GM12878 (cell line): ENCODE measurements around the gene TBXAS1. TPM values are rescaled to one million over a fixed set of nuclear protein-coding genes. Genes with fewer than 3 reads are reported as not detected.
A peak's percentile ranks its signal among the peaks of the same experiment; 100 is the strongest.

ENCODE experiments used
- ATAC-seq: fragments of 200-7000 bp; cut with Tn5 transposase; 3 replicates; pipeline ENCODE4 v1.9.1; 2020; ENCODE audit warnings: mild to moderate bottlenecking, moderate library complexity
- BruUV-seq: library from RNA; stranded (reverse); fragments of 400-500 nt; replicated peaks from 2 replicates; lab custom pipeline; 2021; lab: Mats Ljungman, UMichigan
- CTCF ChIA-PET: fragments of 300-600 bp; sonication (Branson Sonifier 250); formaldehyde crosslinking; extraction: SDS; loops from one replicate; lab custom pipeline; 2021; ENCODE audit warnings: inconsistent platforms; lab: Yijun Ruan, JAX
- POLR2A ChIA-PET: fragments of 350-600 bp; formaldehyde crosslinking; extraction: SDS; loops from one replicate; lab custom pipeline; 2021; ENCODE audit warnings: inconsistent platforms; lab: Charles Lee
- RAD21 ChIA-PET: fragments of 300-600 bp; sonication (Branson Sonifier 250); formaldehyde crosslinking; loops from one replicate; lab custom pipeline; 2023; ENCODE audit warnings: antibody characterized with exemption; ENCODE audit not compliant: unreplicated experiment; lab: Charles Lee
- SMC1A ChIA-PET: fragments of 300-600 bp; sonication (Branson Sonifier 250); formaldehyde crosslinking; loops from one replicate; lab custom pipeline; 2023; ENCODE audit not compliant: unreplicated experiment, uncharacterized antibody; lab: Charles Lee
- DNase-seq: peaks from one replicate; pipeline ENCODE4 v3.0.0-alpha.2; 2011; ENCODE audit warnings: low read depth, low spot score
- FAIRE-seq: peaks from 3 replicates; lab custom pipeline; 2011; peaks lifted over from hg19 to GRCh38; lab: Jason Lieb, UNC
- H2AFZ ChIP-seq: 2 replicates; pipeline ENCODE4 v1.6.0; 2011; ENCODE audit warnings: low read depth, low read length, control low read depth; ENCODE audit not compliant: control insufficient read depth
- H3K27ac ChIP-seq: 2 replicates; pipeline ENCODE4 v1.5.1; 2011; ENCODE audit warnings: control low read depth; ENCODE audit not compliant: control insufficient read depth, insufficient read depth
- H3K27me3 ChIP-seq, 2 experiments: replicated peaks in 1 of 2; 2 replicates each; pipeline versions ENCODE4 v1.6.0 to v1.6.1; 2011; ENCODE audit warnings: low read length in 1 of 2; ENCODE audit not compliant: control insufficient read depth in 2 of 2, insufficient read depth in 2 of 2
- H3K36me3 ChIP-seq, 2 experiments: 2 replicates each; pipeline ENCODE4 v1.5.1; 2011; ENCODE audit warnings: low read length in 1 of 2; ENCODE audit not compliant: control insufficient read depth in 2 of 2, insufficient read depth in 2 of 2
- H3K4me1 ChIP-seq: 2 replicates; pipeline ENCODE4 v1.6.1; 2011; ENCODE audit warnings: mild to moderate bottlenecking, low read length, moderate library complexity, mixed read lengths; ENCODE audit not compliant: control insufficient read depth, insufficient read depth
- H3K4me2 ChIP-seq: 2 replicates; pipeline ENCODE4 v1.6.0; 2011; ENCODE audit warnings: control low read depth; ENCODE audit not compliant: control insufficient read depth, insufficient read depth
- H3K4me3 ChIP-seq: fragments of 200-600 bp; sonication (generic); 2 replicates; pipeline ENCODE4 v1.5.1; 2016
- H3K79me2 ChIP-seq: 2 replicates; pipeline ENCODE4 v1.6.0; 2011; ENCODE audit warnings: low read length; ENCODE audit not compliant: control insufficient read depth, insufficient read depth
- H3K9ac ChIP-seq: 2 replicates; pipeline ENCODE4 v1.8.0; 2011; ENCODE audit warnings: low read length, control low read depth, mixed read lengths; ENCODE audit not compliant: control insufficient read depth, insufficient read depth
- H3K9me3 ChIP-seq: replicated peaks from 3 replicates; pipeline ENCODE4 v1.5.1; 2011; ENCODE audit warnings: mild to moderate bottlenecking, low read length; ENCODE audit not compliant: control insufficient read depth, insufficient read depth
- H4K20me1 ChIP-seq: 2 replicates; pipeline ENCODE4 v1.6.0; 2011; ENCODE audit not compliant: control insufficient read depth, insufficient read depth
- EP300 ChIP-seq, 2 experiments: fragments of 150-350 bp in 1 of 2; IDR thresholded peaks; 2 replicates each; pipeline ENCODE4 v1.6.1; 2011 to 2012; ENCODE audit warnings: low read depth in 2 of 2, low read length in 2 of 2, borderline replicate concordance in 1 of 2, improper control_type of control experiment in 1 of 2, inconsistent platforms in 1 of 2; ENCODE audit not compliant: control insufficient read depth in 1 of 2
- ESRRA ChIP-seq: IDR thresholded peaks from 2 replicates; pipeline ENCODE4 v1.6.1; 2012; ENCODE audit warnings: mild to moderate bottlenecking, low read length, improper control_type of control experiment
- HDAC6 ChIP-seq: fragments of 200-600 bp; sonication (generic); IDR thresholded peaks from one replicate; pipeline ENCODE4 v1.8.0; 2017; ENCODE audit warnings: antibody characterized with exemption; ENCODE audit not compliant: unreplicated experiment
- JUND ChIP-seq: IDR thresholded peaks from 2 replicates; pipeline ENCODE4 v1.6.1; 2012; ENCODE audit warnings: low read depth, mild to moderate bottlenecking, low read length, improper control_type of control experiment, moderate library complexity
- MEF2A ChIP-seq: IDR thresholded peaks from 2 replicates; pipeline ENCODE4 v1.6.1; 2011; ENCODE audit warnings: low read depth, mild to moderate bottlenecking, low read length, moderate library complexity; ENCODE audit not compliant: insufficient read depth
- PKNOX1 ChIP-seq: fragments of 450-650 bp; IDR thresholded peaks from 2 replicates; pipeline ENCODE4 v1.6.1; 2016; ENCODE audit warnings: mild to moderate bottlenecking
- POLR2AphosphoS2 ChIP-seq: IDR thresholded peaks from 2 replicates; pipeline ENCODE4 v1.6.1; 2011; ENCODE audit warnings: low read depth, mild to moderate bottlenecking, low read length, improper control_type of control experiment, moderate library complexity
- REST ChIP-seq: IDR thresholded peaks from 2 replicates; pipeline ENCODE4 v1.6.1; 2012; ENCODE audit warnings: mild to moderate bottlenecking, low read depth, low read length
- RUNX3 ChIP-seq: IDR thresholded peaks from 2 replicates; pipeline ENCODE4 v1.6.1; 2012; ENCODE audit warnings: low read length, inconsistent platforms
- SP1 ChIP-seq: IDR thresholded peaks from one replicate; pipeline ENCODE4 v1.6.1; 2011; ENCODE audit warnings: low read depth, low read length
- TCF7 ChIP-seq: IDR thresholded peaks from 2 replicates; pipeline ENCODE4 v1.6.1; 2014; ENCODE audit warnings: antibody characterized with exemption, borderline replicate concordance
- YY1 ChIP-seq: IDR thresholded peaks from 2 replicates; pipeline ENCODE4 v1.6.1; 2011; ENCODE audit warnings: low read depth, mild to moderate bottlenecking, low read length
- ZBTB40 ChIP-seq: fragments of 450-650 bp; IDR thresholded peaks from 2 replicates; pipeline ENCODE4 v1.6.1; 2016; ENCODE audit warnings: mild to moderate bottlenecking, moderate library complexity, borderline replicate concordance
- WGBS: methylation state at CpG from one replicate; pipeline ENCODE4 v1.1.6; 2016; ENCODE audit warnings: low lambda C conversion rate; ENCODE audit not compliant: insufficient replicate concordance, insufficient coverage; ENCODE audit errors: missing lambda C conversion rate; 5-methylcytosine and 5-hydroxymethylcytosine counted together
- in situ Hi-C: fragments of 300-500 bp; cut with MboI; formaldehyde crosslinking; loops from 9 replicates; pipeline ENCODE4 v1.14.3; 2018; ENCODE audit warnings: mixed read lengths
- intact Hi-C: fragments of 100-400 bp; cut with micrococcal nuclease; formaldehyde crosslinking; loops from one replicate; pipeline ENCODE4 v1.14.2; 2022; ENCODE audit not compliant: unreplicated experiment
- polyA plus RNA-seq, 11 experiments: library from polyadenylated mRNA; depleted of rRNA in 4 of 11; unstranded in 6 of 11; stranded (reverse) in 5 of 11; fragments of >200 nt; fragmentation: Nextera tagmentation in 4 of 11; fragmentation: Illumina TruSeq in 1 of 11; extraction: Ambion mirVana in 4 of 11; extraction: Trizol in 1 of 11; gene quantifications; 1 replicate in 1 of 11; 2 replicates in 10 of 11; pipeline versions ENCODE4 v1.2.1 to v1.2.3, GENCODE V29; 2011 to 2016; ENCODE audit warnings: inconsistent platforms in 2 of 11, missing spikeins in 2 of 11, low read depth in 1 of 11
- total RNA-seq, 4 experiments: library from RNA; depleted of rRNA in 3 of 4; stranded (reverse); fragments of >200 nt in 3 of 4; fragmentation: Illumina TruSeq in 1 of 4; extraction: Trizol in 1 of 4; gene quantifications; 2 replicates each; pipeline versions ENCODE4 v1.2.1 to v1.2.3, GENCODE V29; 2013 to 2021

The TBXAS1 gene
- total and polyA plus RNA-seq, 10 of the 15 experiments (the other 5 are each of a cell fraction or from before 2014, with no cell fraction given), result 1.5 to 32.7 (median 16.3) TPM

GRCh38 chr7:139916717-139917395, 87.8 kb downstream of the TBXAS1 start:
- no peaks in the 10 kb centered on the region for H4K20me1 ChIP-seq
- ChIA-PET POLR2A (interaction anchor here (0.6 to 1.6 kb wide), 6 partner anchors 10 to 930 kb away, joined by 3 to 6 read pairs (median 4); no protein-coding TSS in a partner anchor), RAD21 (interaction anchor here (1.2 to 3.0 kb wide), 12 partner anchors 15 to 270 kb away, joined by 3 to 15 read pairs (median 4); no protein-coding TSS in a partner anchor), SMC1A (interaction anchor here (0.8 to 4.4 kb wide), 17 partner anchors 9 to 269 kb away, joined by 3 to 45 read pairs (median 9); no protein-coding TSS in a partner anchor), CTCF (interaction anchor here (0.6 to 3.9 kb wide), 7 partner anchors 13 to 271 kb away, joined by 3 to 17 read pairs (median 4); no protein-coding TSS in a partner anchor)
- H3K4me1 ChIP-seq, result peaks cover 29% of the 10 kb centered on the region
- H3K4me3 ChIP-seq, result peak overlapping the region; percentile 51; the same call in 1 of the 2 replicates
- ATAC-seq (peak; percentile 76), DNase-seq (peak; percentile 82), FAIRE-seq (peak; percentile 66)
- intact Hi-C loops (no loop called here), in situ Hi-C loops (no loop called here)
- H3K36me3 ChIP-seq, result no peaks in the 10 kb centered on the region
- H3K9ac ChIP-seq, result peak overlapping the region; percentile 40; the same call in 1 of the 2 replicates
- peak overlapping the region; percentile 72 for H2AFZ ChIP-seq
- peak overlapping the region; percentile 97 for H3K4me2 ChIP-seq
- no peaks in the 10 kb centered on the region for H3K27me3 ChIP-seq
- no peaks in the 10 kb centered on the region for H3K9me3 ChIP-seq
- BruUV-seq, result no TSS peak
- H3K79me2 ChIP-seq, result no peaks in the 10 kb centered on the region
- peak overlapping the region; percentile 88 for H3K27ac ChIP-seq
- 2% methylated on average over 10 of the region's 10 CpGs for WGBS
- peak; percentile 53 for TF ChIP-seq SP1
- TF ChIP-seq REST, result no peak
- no peak for TF ChIP-seq PKNOX1
- peak in 1 of 2 experiments; percentile 68; a peak in 2 of 4 replicates for TF ChIP-seq EP300 (IDR thresholded peaks at IDR 0.05; ENCODE audit: borderline replicate concordance in 1 of 2, control insufficient read depth in 1 of 2, low read depth in 2 of 2, low read length in 2 of 2)
- no peak for TF ChIP-seq ESRRA
- no peak for TF ChIP-seq POLR2AphosphoS2
- TF ChIP-seq MEF2A, result peak; percentile 62; the same call in 1 of the 2 replicates
- peak; percentile 47; the same call in 1 of the 2 replicates for TF ChIP-seq ZBTB40
- no peak for TF ChIP-seq JUND
- TF ChIP-seq TCF7, result 0 out of 2 replicates have a peak, but pooled peaks have one; percentile 13
- TF ChIP-seq HDAC6, result no peak
- TF ChIP-seq YY1, result 0 out of 2 replicates have a peak, but pooled peaks have one; percentile 34
- peak; percentile 80 for TF ChIP-seq RUNX3
